ENCODE measurements around the gene APBB1.
A peak's percentile ranks its signal among the peaks of the same experiment; 100 is the strongest.

DNA sequence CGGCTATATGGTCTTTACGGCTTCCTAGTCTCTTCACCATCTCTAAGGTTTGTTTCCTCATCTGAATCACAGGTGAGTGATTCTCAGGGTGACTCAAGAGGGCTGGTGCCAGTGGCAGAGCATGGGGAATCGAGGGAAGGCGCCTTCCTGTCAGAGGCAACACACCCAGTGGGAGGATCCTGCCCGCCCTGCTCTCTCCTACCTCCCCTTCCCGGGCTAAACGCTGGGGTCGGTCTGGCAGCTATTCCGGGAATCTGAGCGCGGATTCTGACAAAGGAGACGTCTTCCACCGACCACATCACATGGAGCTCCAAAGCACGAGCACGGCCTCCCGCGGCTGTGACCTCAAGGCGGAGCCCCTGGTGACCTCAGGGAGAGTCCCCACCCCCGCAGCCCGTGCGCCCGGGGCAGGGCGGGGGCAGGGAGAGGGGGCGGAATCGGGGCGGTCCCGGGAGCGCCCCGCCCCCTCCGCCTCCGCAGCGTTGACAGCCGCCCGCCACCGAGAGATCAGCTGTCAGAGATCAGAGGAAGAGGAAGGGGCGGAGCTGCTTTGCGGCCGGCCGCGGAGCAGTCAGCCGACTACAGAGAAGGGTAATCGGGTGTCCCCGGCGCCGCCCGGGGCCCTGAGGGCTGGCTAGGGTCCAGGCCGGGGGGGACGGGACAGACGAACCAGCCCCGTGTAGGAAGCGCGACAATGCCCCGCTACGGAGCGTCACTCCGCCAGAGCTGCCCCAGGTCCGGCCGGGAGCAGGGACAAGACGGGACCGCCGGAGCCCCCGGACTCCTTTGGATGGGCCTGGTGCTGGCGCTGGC, 28.8 kb downstream of the APBB1 start, which contains the start of gene SMPD1:
- peak; percentile 72 to 88 for TF ChIP-seq POLR2A (IDR thresholded peaks at IDR 0.05)
- TF ChIP-seq, protein P1, sequence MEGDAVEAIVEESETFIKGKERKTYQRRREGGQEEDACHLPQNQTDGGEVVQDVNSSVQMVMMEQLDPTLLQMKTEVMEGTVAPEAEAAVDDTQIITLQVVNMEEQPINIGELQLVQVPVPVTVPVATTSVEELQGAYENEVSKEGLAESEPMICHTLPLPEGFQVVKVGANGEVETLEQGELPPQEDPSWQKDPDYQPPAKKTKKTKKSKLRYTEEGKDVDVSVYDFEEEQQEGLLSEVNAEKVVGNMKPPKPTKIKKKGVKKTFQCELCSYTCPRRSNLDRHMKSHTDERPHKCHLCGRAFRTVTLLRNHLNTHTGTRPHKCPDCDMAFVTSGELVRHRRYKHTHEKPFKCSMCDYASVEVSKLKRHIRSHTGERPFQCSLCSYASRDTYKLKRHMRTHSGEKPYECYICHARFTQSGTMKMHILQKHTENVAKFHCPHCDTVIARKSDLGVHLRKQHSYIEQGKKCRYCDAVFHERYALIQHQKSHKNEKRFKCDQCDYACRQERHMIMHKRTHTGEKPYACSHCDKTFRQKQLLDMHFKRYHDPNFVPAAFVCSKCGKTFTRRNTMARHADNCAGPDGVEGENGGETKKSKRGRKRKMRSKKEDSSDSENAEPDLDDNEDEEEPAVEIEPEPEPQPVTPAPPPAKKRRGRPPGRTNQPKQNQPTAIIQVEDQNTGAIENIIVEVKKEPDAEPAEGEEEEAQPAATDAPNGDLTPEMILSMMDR (IDR thresholded peaks at IDR 0.05): no peak

All from Peyer's patch (tissue), 4 donors.